GM20000 (cell line): ENCODE measurements around the gene KIAA2012.

Source experiments
- DNase-seq: peaks from one replicate; pipeline ENCODE4 v3.0.0; 2012; ENCODE audit warnings: low spot score
- TF ChIP-seq, protein P1 (sequence below): IDR thresholded peaks from 2 replicates; pipeline ENCODE4 v1.5.1; 2012; ENCODE audit warnings: mild to moderate bottlenecking, control low read depth; ENCODE audit errors: extremely low read depth, missing control alignments

Gene KIAA2012

DNA sequence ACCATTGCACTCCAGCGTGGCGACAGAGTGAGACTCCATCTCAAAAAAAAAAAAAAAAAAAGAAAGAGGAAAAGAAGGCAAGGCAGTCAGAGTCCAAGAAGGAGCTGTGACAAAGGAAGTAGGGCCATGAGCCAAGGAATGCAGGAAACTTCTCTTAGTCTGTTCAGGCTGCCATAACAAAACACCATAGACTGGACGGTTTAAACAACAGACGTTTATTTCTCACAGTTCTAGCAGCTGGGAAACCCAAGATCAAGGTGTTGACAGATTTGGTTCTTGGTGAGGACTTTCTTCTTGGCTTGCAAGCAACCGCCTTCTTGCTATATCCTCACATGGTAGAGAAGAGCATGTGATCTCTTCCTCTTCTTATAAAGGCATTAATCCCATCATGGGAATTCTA lies 178.4 kb downstream of the KIAA2012 start:
- DNase-seq, result no peak

More for the DNA sequence above, 178.4 kb downstream of the KIAA2012 start:
- TF ChIP-seq, protein P1, sequence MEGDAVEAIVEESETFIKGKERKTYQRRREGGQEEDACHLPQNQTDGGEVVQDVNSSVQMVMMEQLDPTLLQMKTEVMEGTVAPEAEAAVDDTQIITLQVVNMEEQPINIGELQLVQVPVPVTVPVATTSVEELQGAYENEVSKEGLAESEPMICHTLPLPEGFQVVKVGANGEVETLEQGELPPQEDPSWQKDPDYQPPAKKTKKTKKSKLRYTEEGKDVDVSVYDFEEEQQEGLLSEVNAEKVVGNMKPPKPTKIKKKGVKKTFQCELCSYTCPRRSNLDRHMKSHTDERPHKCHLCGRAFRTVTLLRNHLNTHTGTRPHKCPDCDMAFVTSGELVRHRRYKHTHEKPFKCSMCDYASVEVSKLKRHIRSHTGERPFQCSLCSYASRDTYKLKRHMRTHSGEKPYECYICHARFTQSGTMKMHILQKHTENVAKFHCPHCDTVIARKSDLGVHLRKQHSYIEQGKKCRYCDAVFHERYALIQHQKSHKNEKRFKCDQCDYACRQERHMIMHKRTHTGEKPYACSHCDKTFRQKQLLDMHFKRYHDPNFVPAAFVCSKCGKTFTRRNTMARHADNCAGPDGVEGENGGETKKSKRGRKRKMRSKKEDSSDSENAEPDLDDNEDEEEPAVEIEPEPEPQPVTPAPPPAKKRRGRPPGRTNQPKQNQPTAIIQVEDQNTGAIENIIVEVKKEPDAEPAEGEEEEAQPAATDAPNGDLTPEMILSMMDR, result no peak
